Activated naive CD4-positive, alpha-beta T cell (primary cell): ENCODE data around the gene GREB1.

Source experiments
- DNase-seq, 4 experiments: peaks; one replicate each; lab custom pipeline; 2025; lab: John Stamatoyannopoulos, UW

Gene GREB1

GRCh38 chr2:11612553-11613215 lies 78.8 kb downstream of the GREB1 start:
- no peak for DNase-seq

- no peak for DNase-seq
Observed at GRCh38 chr2:11613297-11613696, 79.5 kb downstream of the GREB1 start.

GRCh38 chr2:11615209-11615608 lies 81.4 kb downstream of the GREB1 start:
- no peak for DNase-seq

GRCh38 chr2:11616097-11616687 lies 82.3 kb downstream of the GREB1 start:
- no peak for DNase-seq

GRCh38 chr2:11616851-11617415 lies 83.1 kb downstream of the GREB1 start:
- DNase-seq: no peak

- DNase-seq: no peak
Observed at GRCh38 chr2:11617527-11617926, 83.7 kb downstream of the GREB1 start.

GRCh38 chr2:11617984-11618707 lies 84.3 kb downstream of the GREB1 start:
- no peak for DNase-seq

GRCh38 chr2:11618708-11619062 lies 84.8 kb downstream of the GREB1 start:
- no peak for DNase-seq

GRCh38 chr2:11621410-11621809 lies 87.6 kb downstream of the GREB1 start:
- no peak for DNase-seq

- DNase-seq: no peak
Observed at GRCh38 chr2:11622611-11623010, 88.8 kb downstream of the GREB1 start.

GRCh38 chr2:11624893-11625292 lies 91.0 kb downstream of the GREB1 start:
- no peak for DNase-seq

GRCh38 chr2:11625671-11626070 lies 91.8 kb downstream of the GREB1 start:
- DNase-seq: no peak

GRCh38 chr2:11628675-11629074 lies 94.8 kb downstream of the GREB1 start:
- DNase-seq: no peak

GRCh38 chr2:11629215-11629614 lies 95.4 kb downstream of the GREB1 start:
- no peak for DNase-seq

- DNase-seq: no peak
Observed at GRCh38 chr2:11629851-11630250, 96.0 kb downstream of the GREB1 start.

GRCh38 chr2:11630855-11631254 lies 97.0 kb downstream of the GREB1 start:
- DNase-seq: no peak

- no peak for DNase-seq
Observed at GRCh38 chr2:11631462-11631861, 97.6 kb downstream of the GREB1 start.

GRCh38 chr2:11633923-11634478 lies 100.2 kb downstream of the GREB1 start:
- no peak for DNase-seq

- no peak for DNase-seq
Observed at GRCh38 chr2:11634584-11634983, 100.7 kb downstream of the GREB1 start.

- DNase-seq: no peak
Observed at GRCh38 chr2:11635141-11635540, 101.3 kb downstream of the GREB1 start.

GRCh38 chr2:11636593-11637295 lies 102.9 kb downstream of the GREB1 start:
- DNase-seq: no peak

- DNase-seq: no peak
Observed at GRCh38 chr2:11637546-11637945, 103.7 kb downstream of the GREB1 start.
